ENCODE results near the gene PASK. TPM values are rescaled to one million over a fixed set of nuclear protein-coding genes. Genes with fewer than 3 reads are reported as not detected.

PASK gene
- total and polyA plus RNA-seq, 2 of the 4 experiments (the other 2 are of a cell fraction), result 4.1 TPM

DNA sequence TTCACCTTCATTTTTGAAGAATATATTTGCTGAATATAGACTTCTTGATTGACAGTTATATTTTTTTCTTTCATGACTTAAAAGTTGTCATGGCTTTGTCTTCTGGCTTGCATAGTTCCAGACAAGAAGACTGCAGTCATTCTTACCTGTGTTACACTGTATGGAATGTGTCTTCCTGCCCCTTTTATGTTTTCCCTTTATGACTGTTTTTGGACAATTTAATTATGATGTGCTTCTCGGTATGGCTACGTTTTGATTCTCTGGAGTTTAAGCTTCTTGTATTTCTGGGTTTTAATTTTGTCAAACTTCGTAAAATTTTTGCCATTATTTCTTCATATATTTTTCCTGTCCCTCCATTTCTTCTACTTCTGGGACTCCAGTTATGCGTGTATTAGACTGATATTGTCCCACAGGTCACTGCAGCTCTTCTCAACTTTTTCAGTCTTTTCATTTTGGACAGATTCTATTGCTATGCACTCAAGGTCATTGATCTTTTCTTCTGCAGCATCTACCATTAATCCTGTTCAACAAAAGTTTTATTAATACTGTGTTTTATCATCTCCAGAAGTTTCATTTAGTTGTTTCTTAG lies 64.3 kb downstream of the PASK start (continued):
- TF ChIP-seq FOS (IDR thresholded peaks at IDR 0.05; ENCODE audit: low read depth, low read length), result no peak
- no peak for TF ChIP-seq USF2 (IDR thresholded peaks at IDR 0.05; ENCODE audit: low read depth, low read length)

GRCh38 chr2:241083091-241083415 lies 66.2 kb downstream of the PASK start:
- BruUV-seq (replicated peaks), result no TSS peak
- no peak overlapping the region for H3K23ac ChIP-seq (ENCODE audit: low read depth, low read length)
- in situ Hi-C loops (cut with MboI; ENCODE audit: low sequenced_read_pairs) (no loop called here), intact Hi-C loops (cut with micrococcal nuclease) (no loop called here), dilution Hi-C loops (cut with HindIII; ENCODE audit: low sequenced_read_pairs, unreplicated experiment) (no loop called here)
- H2AFZ ChIP-seq (replicated peaks; ENCODE audit: low read length, poor library complexity), result no peak overlapping the region
- no peaks in the 10 kb centered on the region for H3K4me1 ChIP-seq (ENCODE audit: control insufficient read depth, insufficient read depth, low read length)
- ATAC-seq (ENCODE audit: low read depth), result no peak
- H3K9me1 ChIP-seq (ENCODE audit: insufficient read depth, low read length), result no peaks in the 10 kb centered on the region; the same call in 1 of the 2 replicates
- H4K20me1 ChIP-seq (ENCODE audit: insufficient read depth, low read length), result no peaks in the 10 kb centered on the region
- no peak overlapping the region for H2BK5ac ChIP-seq (ENCODE audit: low read depth, low read length, poor library complexity, severe bottlenecking)
- H2BK15ac ChIP-seq (ENCODE audit: low read depth, low read length), result no peak overlapping the region
- no peak overlapping the region for H3K18ac ChIP-seq (ENCODE audit: low read depth, low read length)
- CTCF ChIA-PET, result no interaction called here
- H4K5ac ChIP-seq (ENCODE audit: low read depth, low read length), result no peak overlapping the region
- peaks cover 15% of the 10 kb centered on the region for H3K36me3 ChIP-seq (ENCODE audit: control insufficient read depth, insufficient read depth, low read length)
- H3K14ac ChIP-seq (replicated peaks; ENCODE audit: low read depth, low read length), result no peak overlapping the region
- H3K4me3 ChIP-seq (ENCODE audit: insufficient read depth, low read depth, low read length), result no peak overlapping the region
- POLR2A ChIA-PET (ENCODE audit: unreplicated experiment), result no interaction called here
- H3K56ac ChIP-seq (ENCODE audit: extremely low read depth, insufficient read depth, low read length), result no peak overlapping the region
- H2AK9ac ChIP-seq (replicated peaks; ENCODE audit: low read depth, low read length, poor library complexity), result no peak overlapping the region
- no peaks in the 10 kb centered on the region for H3K27me3 ChIP-seq (ENCODE audit: control insufficient read depth, insufficient read depth, low read length)
- no peak overlapping the region for H4K91ac ChIP-seq (ENCODE audit: insufficient read depth, low read depth, low read length)
- no peak overlapping the region for H3K9ac ChIP-seq (ENCODE audit: low read depth, low read length)
- H3K4ac ChIP-seq (ENCODE audit: low read depth, low read length), result no peak overlapping the region
- H2BK20ac ChIP-seq (ENCODE audit: low read depth, low read length), result no peak overlapping the region
- DNase-seq, result no peak
- no peak overlapping the region for H2AK5ac ChIP-seq (ENCODE audit: low read depth, low read length)
- no peak overlapping the region for H4K8ac ChIP-seq (ENCODE audit: low read depth in 2 of 2, low read length in 2 of 2)
- H3K9me3 ChIP-seq (ENCODE audit: control insufficient read depth, insufficient read depth, low read length), result no peaks in the 10 kb centered on the region
- no peak overlapping the region for H2BK120ac ChIP-seq (ENCODE audit: low read depth, low read length)
- WGBS, 2 experiments (ENCODE audit: extremely low coverage in 2 of 2, insufficient read length in 1 of 2), result 86% methylated on average over 4 of the region's 5 CpGs; no CpG with 5 or more reads in 1 of the 2 experiments
- no peaks in the 10 kb centered on the region for H3K79me1 ChIP-seq (ENCODE audit: low read depth in 1 of 2, low read length in 2 of 2)
- no peak overlapping the region for H3K27ac ChIP-seq (ENCODE audit: insufficient read depth, low read length)
- H3K4me2 ChIP-seq (ENCODE audit: low read depth, low read length), result no peak overlapping the region
- TF ChIP-seq USF2 (IDR thresholded peaks at IDR 0.05; ENCODE audit: low read depth, low read length) (no peak), RCOR1 (IDR thresholded peaks at IDR 0.05; ENCODE audit: insufficient replicate concordance, low read length) (no peak), CTCF (conservative IDR thresholded peaks at IDR 0.05; ENCODE audit: low read depth, low read length) (no peak), NFE2L2 (IDR thresholded peaks at IDR 0.05; ENCODE audit: low read depth, low read length) (no peak), FOS (IDR thresholded peaks at IDR 0.05; ENCODE audit: low read depth, low read length) (no peak), CHD1 (IDR thresholded peaks at IDR 0.05; ENCODE audit: low read depth, low read length) (no peak), RFX5 (IDR thresholded peaks at IDR 0.05; ENCODE audit: low read depth, low read length) (no peak), POLR2A (IDR thresholded peaks at IDR 0.05; ENCODE audit: low read depth, low read length) (no peak), MAZ (IDR thresholded peaks at IDR 0.05; ENCODE audit: borderline replicate concordance, low read depth, low read length) (no peak), BHLHE40 (IDR thresholded peaks at IDR 0.05; ENCODE audit: low read depth, low read length) (no peak), RAD21 (IDR thresholded peaks at IDR 0.05; ENCODE audit: low read length) (no peak), CEBPB (IDR thresholded peaks at IDR 0.05; ENCODE audit: low read depth, low read length) (no peak), MXI1 (IDR thresholded peaks at IDR 0.05; ENCODE audit: borderline replicate concordance, low read depth, low read length) (no peak), SMC3 (IDR thresholded peaks at IDR 0.05; ENCODE audit: low read depth, low read length) (no peak), MAFK (IDR thresholded peaks at IDR 0.05; ENCODE audit: low read depth, low read length) (no peak)

All from IMR-90 (cell line).